CD4-positive, alpha-beta T cell (primary cell): Measurements from ENCODE around the gene LDLRAP1. TPM values are rescaled to one million over a fixed set of nuclear protein-coding genes. Genes with fewer than 3 reads are reported as not detected.

Experiments used
- ATAC-seq: fragments of 200-7000 bp; cut with Tn5 transposase; one replicate; pipeline ENCODE4 v1.10.0; 2022; ENCODE audit warnings: mild to moderate bottlenecking; ENCODE audit not compliant: poor library complexity
- CTCF ChIA-PET: fragments of 350-600 bp; sonication (Branson Sonifier 250); formaldehyde crosslinking; loops from one replicate; lab custom pipeline; 2021; ENCODE audit warnings: antibody characterized with exemption, inconsistent platforms; lab: Charles Lee
- POLR2A ChIA-PET: fragments of 350-600 bp; sonication (Branson Sonifier 250); formaldehyde crosslinking; loops from one replicate; lab custom pipeline; 2021; ENCODE audit warnings: antibody characterized with exemption, inconsistent platforms; lab: Charles Lee
- DNase-seq, 14 experiments: peaks; one replicate each; pipeline ENCODE4 v3.0.0-alpha.2; 2013 to 2020; ENCODE audit warnings: mixed read lengths in 2 of 14
- H3K27ac ChIP-seq, 2 donors: one replicate each; pipeline versions ENCODE4 v1.5.1 to v1.7.0; 2013; ENCODE audit warnings: low read length in 2 of 2, low read depth in 1 of 2, mild to moderate bottlenecking in 1 of 2
- H3K27me3 ChIP-seq, 2 experiments: 1 replicate in 1 of 2; 2 replicates in 1 of 2; pipeline versions ENCODE4 v1.6.1 to v1.7.0; 2013; ENCODE audit warnings: low read length in 2 of 2, control low read depth in 1 of 2, mild to moderate bottlenecking in 1 of 2, moderate library complexity in 1 of 2; ENCODE audit not compliant: insufficient read depth in 2 of 2, control insufficient read depth in 1 of 2
- H3K36me3 ChIP-seq: one replicate; pipeline ENCODE4 v1.6.1; 2013; ENCODE audit warnings: low read length, control low read depth; ENCODE audit not compliant: insufficient read depth
- H3K4me1 ChIP-seq: one replicate; pipeline ENCODE4 v1.6.1; 2013; ENCODE audit warnings: low read length, control low read depth; ENCODE audit not compliant: insufficient read depth
- H3K4me3 ChIP-seq: one replicate; pipeline ENCODE4 v1.5.1; 2013; ENCODE audit warnings: mild to moderate bottlenecking, low read length, moderate library complexity
- H3K9me3 ChIP-seq, 2 experiments: 1 replicate in 1 of 2; 2 replicates in 1 of 2; pipeline versions ENCODE4 v1.6.1 to v1.7.0; 2013; ENCODE audit warnings: low read length in 2 of 2, mild to moderate bottlenecking in 2 of 2, control low read depth in 1 of 2, moderate library complexity in 1 of 2; ENCODE audit not compliant: control insufficient read depth in 1 of 2, insufficient read depth in 1 of 2
- H3K27ac Mint-ChIP-seq: one replicate; pipeline ENCODE4 v1.8.0; 2020; ENCODE audit warnings: mixed read lengths
- H3K27me3 Mint-ChIP-seq: one replicate; pipeline ENCODE4 v1.8.0; 2021; ENCODE audit warnings: mixed read lengths
- H3K36me3 Mint-ChIP-seq: one replicate; pipeline ENCODE4 v1.8.0; 2021; ENCODE audit warnings: low read depth, mixed read lengths
- H3K4me1 Mint-ChIP-seq: one replicate; pipeline ENCODE4 v1.8.0; 2021; ENCODE audit warnings: low read depth, mixed read lengths
- H3K4me3 Mint-ChIP-seq: one replicate; pipeline ENCODE4 v1.8.0; 2020; ENCODE audit warnings: mild to moderate bottlenecking, mixed read lengths
- H3K9me3 Mint-ChIP-seq: one replicate; pipeline ENCODE4 v1.8.0; 2020; ENCODE audit warnings: mixed read lengths
- intact Hi-C, 2 experiments: fragments of 100-400 bp; cut with DNase I in 1 of 2; cut with micrococcal nuclease in 1 of 2; formaldehyde crosslinking; loops; one replicate each; pipeline versions ENCODE4 v1.15.1 to v1.9.0; 2023 to 2025; cut with DNase I, micrococcal nuclease
- total RNA-seq, 174 experiments: library from RNA in 2 of 174; stranded (reverse) in 2 of 174; gene quantifications; one replicate each; pipeline ENCODE4 v1.2.3 and lab custom pipeline; 2021 to 2026
- TF ChIP-seq, protein P1 (sequence below): fragments of 200-600 bp; IDR thresholded peaks from one replicate; pipeline ENCODE4 v1.8.0; 2022; ENCODE audit warnings: antibody characterized with exemption, mild to moderate bottlenecking

Gene LDLRAP1
- total RNA-seq, 2 experiments from 2014 or later: 70.5 to 73.5 TPM

DNA sequence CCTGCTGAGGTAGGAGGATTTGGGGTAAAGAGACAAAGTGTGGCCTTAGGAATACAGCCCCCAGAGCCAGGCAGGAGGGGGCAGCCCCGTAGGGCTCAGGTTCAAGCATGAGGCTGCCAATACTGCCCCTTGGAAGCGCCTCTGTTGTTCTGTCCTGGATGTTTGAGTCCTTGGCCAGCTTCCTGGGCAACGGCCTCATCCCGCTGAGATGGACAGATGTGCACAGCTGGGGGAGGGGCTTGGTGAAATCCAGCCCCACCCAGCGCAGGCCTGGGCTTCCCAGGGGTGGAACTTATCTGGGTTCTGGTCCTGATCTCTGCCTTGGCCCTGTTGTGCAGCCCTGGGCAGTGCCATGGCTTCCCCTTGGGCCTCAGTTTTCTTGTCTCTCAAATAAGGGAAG, 38.4 kb downstream of the LDLRAP1 start:
- intact Hi-C loops: loop anchor here in 1 of 2 experiments (10.0 kb wide), 1 partner anchor 1683 kb away; no protein-coding TSS in a partner anchor

DNA sequence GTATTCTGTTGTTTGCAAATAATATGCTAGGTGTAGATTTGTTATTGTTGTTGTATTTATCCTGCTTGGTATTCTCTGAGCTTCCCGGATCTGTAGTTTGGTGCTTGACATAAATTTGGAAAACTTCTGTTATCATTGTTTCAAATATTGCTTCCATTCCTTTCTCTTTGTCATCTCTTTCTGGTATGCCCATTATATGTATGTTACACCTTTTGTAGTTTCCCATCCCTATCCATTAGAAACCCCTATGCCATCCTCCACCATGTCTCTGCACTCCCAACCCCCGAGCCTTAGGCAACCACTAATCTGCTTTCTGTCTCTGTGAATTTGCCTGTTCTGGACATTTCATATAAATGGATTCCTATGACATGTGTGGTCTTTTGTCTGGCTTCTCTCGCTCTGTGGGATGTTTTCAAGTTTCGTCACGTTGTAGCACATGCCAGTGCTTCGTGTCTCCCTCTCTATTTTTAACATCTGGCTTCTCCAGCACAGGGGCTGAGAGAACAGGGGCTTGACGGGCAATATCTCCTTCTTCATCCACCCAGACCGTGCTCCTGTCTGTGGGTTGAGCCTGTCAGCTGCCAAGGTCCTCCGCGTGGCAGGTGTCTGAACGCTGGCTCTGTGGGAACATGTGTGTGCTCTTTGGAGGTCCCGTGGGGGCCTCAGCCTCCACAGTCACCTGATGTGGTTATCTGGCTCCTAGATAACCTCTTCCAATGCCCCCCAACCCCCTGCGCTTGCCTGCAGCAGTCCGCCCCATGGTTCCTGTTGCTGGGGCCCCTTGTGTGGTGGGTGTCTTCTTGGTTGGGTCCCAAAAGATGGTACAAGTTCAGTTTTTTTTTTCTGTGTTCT, 40.3 kb downstream of the LDLRAP1 start:
- peaks cover 14% of the 10 kb centered on the region for H3K4me1 ChIP-seq
- no peak overlapping the region for H3K4me3 ChIP-seq
- ATAC-seq: no peak
- H3K36me3 ChIP-seq: no peaks in the 10 kb centered on the region
- Mint-ChIP-seq H3K36me3 (no peaks in the 10 kb centered on the region), H3K9me3 (no peaks in the 10 kb centered on the region), H3K27ac (no peak overlapping the region), H3K4me3 (no peak overlapping the region), H3K4me1 (peaks cover 5% of the 10 kb centered on the region), H3K27me3 (no peaks in the 10 kb centered on the region)
- no peaks in the 10 kb centered on the region for H3K27me3 ChIP-seq
- intact Hi-C loops: loop anchor here in 1 of 2 experiments (10.0 kb wide), 1 partner anchor 1681 kb away; no protein-coding TSS in a partner anchor
- no peak overlapping the region for H3K27ac ChIP-seq
- ChIA-PET POLR2A (interaction anchor here (1.1 kb wide), 1 partner anchor 11 kb away, joined by 3 read pairs; no protein-coding TSS in a partner anchor), CTCF (no interaction called here)
- no peak for DNase-seq
- TF ChIP-seq, protein P1, sequence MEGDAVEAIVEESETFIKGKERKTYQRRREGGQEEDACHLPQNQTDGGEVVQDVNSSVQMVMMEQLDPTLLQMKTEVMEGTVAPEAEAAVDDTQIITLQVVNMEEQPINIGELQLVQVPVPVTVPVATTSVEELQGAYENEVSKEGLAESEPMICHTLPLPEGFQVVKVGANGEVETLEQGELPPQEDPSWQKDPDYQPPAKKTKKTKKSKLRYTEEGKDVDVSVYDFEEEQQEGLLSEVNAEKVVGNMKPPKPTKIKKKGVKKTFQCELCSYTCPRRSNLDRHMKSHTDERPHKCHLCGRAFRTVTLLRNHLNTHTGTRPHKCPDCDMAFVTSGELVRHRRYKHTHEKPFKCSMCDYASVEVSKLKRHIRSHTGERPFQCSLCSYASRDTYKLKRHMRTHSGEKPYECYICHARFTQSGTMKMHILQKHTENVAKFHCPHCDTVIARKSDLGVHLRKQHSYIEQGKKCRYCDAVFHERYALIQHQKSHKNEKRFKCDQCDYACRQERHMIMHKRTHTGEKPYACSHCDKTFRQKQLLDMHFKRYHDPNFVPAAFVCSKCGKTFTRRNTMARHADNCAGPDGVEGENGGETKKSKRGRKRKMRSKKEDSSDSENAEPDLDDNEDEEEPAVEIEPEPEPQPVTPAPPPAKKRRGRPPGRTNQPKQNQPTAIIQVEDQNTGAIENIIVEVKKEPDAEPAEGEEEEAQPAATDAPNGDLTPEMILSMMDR: no peak
- H3K9me3 ChIP-seq: no peaks in the 10 kb centered on the region

More for the DNA sequence above, 38.4 kb downstream of the LDLRAP1 start:
- Histone ChIP-seq H3K27me3 (no peaks in the 10 kb centered on the region), H3K27ac (no peak overlapping the region), H3K36me3 (no peaks in the 10 kb centered on the region), H3K4me3 (no peak overlapping the region), H3K9me3 (no peaks in the 10 kb centered on the region), H3K4me1 (peaks cover 6% of the 10 kb centered on the region)
- Mint-ChIP-seq H3K36me3 (no peaks in the 10 kb centered on the region), H3K4me1 (peaks cover 12% of the 10 kb centered on the region), H3K27ac (no peak overlapping the region), H3K9me3 (no peaks in the 10 kb centered on the region), H3K4me3 (no peak overlapping the region), H3K27me3 (no peaks in the 10 kb centered on the region)
- ChIA-PET POLR2A (interaction anchor here (3.3 kb wide), 1 partner anchor 10 kb away, joined by 12 read pairs; no protein-coding TSS in a partner anchor), CTCF (no interaction called here)
- ATAC-seq (no peak), DNase-seq (no peak)
- TF ChIP-seq, protein P1: no peak

DNA sequence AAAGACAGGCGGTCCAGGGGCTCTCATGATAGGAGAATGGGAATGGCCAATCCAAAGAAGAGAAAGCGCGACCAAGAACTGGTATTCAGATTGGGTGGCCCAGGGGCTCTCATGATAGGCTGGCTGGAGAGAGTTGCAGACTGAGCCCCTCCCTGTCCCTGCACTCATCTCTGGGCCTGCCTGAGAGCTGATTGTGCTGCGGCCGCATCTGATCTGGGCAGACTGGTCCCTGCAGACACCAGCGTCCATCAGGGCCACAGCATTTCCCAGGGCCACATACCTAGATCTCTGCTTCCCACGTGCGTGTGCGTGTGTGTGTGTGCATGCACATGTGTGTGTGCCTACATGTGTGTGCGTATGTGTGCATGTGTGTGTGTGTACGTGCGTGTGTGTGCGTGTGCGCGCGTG, 42.8 kb downstream of the LDLRAP1 start:
- TF ChIP-seq, protein P1: no peak
- no peaks in the 10 kb centered on the region for H3K36me3 ChIP-seq
- no peak overlapping the region for H3K27ac ChIP-seq
- no peaks in the 10 kb centered on the region for H3K9me3 ChIP-seq
- peaks cover 20% of the 10 kb centered on the region for H3K4me1 ChIP-seq
- Mint-ChIP-seq H3K4me1 (peaks cover 16% of the 10 kb centered on the region), H3K36me3 (no peaks in the 10 kb centered on the region), H3K27me3 (no peaks in the 10 kb centered on the region), H3K27ac (no peak overlapping the region), H3K4me3 (no peak overlapping the region), H3K9me3 (no peaks in the 10 kb centered on the region)
- DNase-seq (no peak), ATAC-seq (no peak)
- POLR2A ChIA-PET: no interaction called here
- intact Hi-C loops: loop anchor here in 1 of 2 experiments (10.0 kb wide), 1 partner anchor 1679 kb away; no protein-coding TSS in a partner anchor
- CTCF ChIA-PET: interaction anchor here (0.7 kb wide), 1 partner anchor 16 kb away, joined by 3 read pairs; no protein-coding TSS in a partner anchor
- no peaks in the 10 kb centered on the region for H3K27me3 ChIP-seq
- H3K4me3 ChIP-seq: no peak overlapping the region
